GM23338 (cell line): ENCODE measurements around the gene SLCO1C1. TPM values are rescaled to one million over a fixed set of nuclear protein-coding genes. Genes with fewer than 3 reads are reported as not detected.

Experiments used
- ATAC-seq: fragments of 200-7000 bp; cut with Tn5 transposase; 3 replicates; pipeline ENCODE4 v1.9.1; 2020
- DNase-seq: peaks from one replicate; pipeline ENCODE4 v3.0.0-alpha.2; 2015; ENCODE audit warnings: low spot score
- H2AFZ ChIP-seq: fragments of 200-600 bp; sonication (generic); 2 replicates; pipeline ENCODE4 v1.8.0; 2016; ENCODE audit warnings: antibody characterized with exemption, mild to moderate bottlenecking, moderate library complexity
- H3F3A ChIP-seq: fragments of 200-600 bp; sonication (generic); replicated peaks from 2 replicates; pipeline ENCODE4 v1.8.0; 2017; ENCODE audit warnings: antibody characterized with exemption, mixed run types, low read depth
- H3K27ac ChIP-seq: fragments of 200-600 bp; sonication (generic); 2 replicates; pipeline ENCODE4 v1.6.1; 2016; ENCODE audit warnings: low read depth
- H3K27me3 ChIP-seq: fragments of 200-600 bp; sonication (generic); 2 replicates; pipeline ENCODE4 v1.8.0; 2016; ENCODE audit warnings: mild to moderate bottlenecking, mixed run types, moderate library complexity; ENCODE audit not compliant: insufficient read depth
- H3K36me3 ChIP-seq: fragments of 200-600 bp; sonication (generic); 2 replicates; pipeline ENCODE4 v1.8.0; 2016; ENCODE audit warnings: mild to moderate bottlenecking; ENCODE audit not compliant: insufficient read depth
- H3K4me1 ChIP-seq: fragments of 200-600 bp; sonication (generic); 2 replicates; pipeline ENCODE4 v1.8.0; 2016; ENCODE audit warnings: mild to moderate bottlenecking, moderate library complexity; ENCODE audit not compliant: insufficient read depth
- H3K4me2 ChIP-seq: fragments of 200-600 bp; sonication (generic); 2 replicates; pipeline ENCODE4 v1.7.1; 2017; ENCODE audit warnings: mixed run types
- H3K4me3 ChIP-seq: fragments of 200-600 bp; sonication (generic); 2 replicates; pipeline ENCODE4 v1.6.1; 2016; ENCODE audit warnings: mixed run types
- H3K79me2 ChIP-seq: fragments of 200-600 bp; sonication (generic); replicated peaks from 2 replicates; pipeline ENCODE4 v1.8.0; 2017; ENCODE audit warnings: mild to moderate bottlenecking; ENCODE audit not compliant: insufficient read depth
- H3K9me2 ChIP-seq: fragments of 200-600 bp; sonication (generic); 2 replicates; pipeline ENCODE4 v1.8.0; 2017; ENCODE audit not compliant: insufficient read depth
- H4K20me1 ChIP-seq: fragments of 200-600 bp; sonication (generic); replicated peaks from 2 replicates; pipeline ENCODE4 v1.8.0; 2017; ENCODE audit warnings: mild to moderate bottlenecking; ENCODE audit not compliant: insufficient read depth
- H3K27ac Mint-ChIP-seq: 2 replicates; pipeline ENCODE4 v1.8.0; 2020; ENCODE audit warnings: inconsistent platforms, mild to moderate bottlenecking, moderate library complexity, mixed read lengths
- H3K27me3 Mint-ChIP-seq: 3 replicates; pipeline ENCODE4 v1.8.0; 2022; ENCODE audit warnings: low read depth, mild to moderate bottlenecking, moderate library complexity, mixed read lengths, inconsistent platforms; ENCODE audit not compliant: insufficient read depth, poor library complexity
- H3K36me3 Mint-ChIP-seq: 3 replicates; pipeline ENCODE4 v1.8.0; 2021; ENCODE audit warnings: low read depth, mild to moderate bottlenecking, inconsistent platforms, moderate library complexity, mixed read lengths
- H3K4me1 Mint-ChIP-seq: 3 replicates; pipeline ENCODE4 v1.8.0; 2020; ENCODE audit warnings: mild to moderate bottlenecking, inconsistent platforms, mixed read lengths
- H3K4me3 Mint-ChIP-seq: 3 replicates; pipeline ENCODE4 v1.8.0; 2021; ENCODE audit warnings: moderate library complexity, mild to moderate bottlenecking, inconsistent platforms, mixed read lengths
- H3K9me3 Mint-ChIP-seq: 3 replicates; pipeline ENCODE4 v1.8.0; 2020; ENCODE audit warnings: moderate library complexity, mild to moderate bottlenecking, inconsistent platforms, mixed read lengths
- CREB1 ChIP-seq: fragments of 250-450 bp; sonication (Bioruptor Pico); IDR thresholded peaks from 2 replicates; pipeline ENCODE4 v1.5.0; 2020; ENCODE audit warnings: low read depth, mild to moderate bottlenecking, moderate library complexity
- ETS1 ChIP-seq: IDR thresholded peaks from 2 replicates; pipeline ENCODE4 v1.6.1; 2016; ENCODE audit warnings: antibody characterized with exemption
- EZH2 ChIP-seq: fragments of 200-600 bp; sonication (generic); IDR thresholded peaks from one replicate; pipeline ENCODE4 v1.8.0; 2017; ENCODE audit warnings: antibody characterized with exemption, mild to moderate bottlenecking, low read depth; ENCODE audit not compliant: unreplicated experiment
- EZH2phosphoT487 ChIP-seq: fragments of 200-600 bp; sonication (generic); IDR thresholded peaks from one replicate; pipeline ENCODE4 v1.8.1; 2018; ENCODE audit warnings: antibody characterized with exemption; ENCODE audit not compliant: unreplicated experiment
- JUNB ChIP-seq: IDR thresholded peaks from one replicate; pipeline ENCODE4 v1.6.1; 2016; ENCODE audit warnings: antibody characterized with exemption; ENCODE audit not compliant: unreplicated experiment
- NANOG ChIP-seq: IDR thresholded peaks from 2 replicates; pipeline ENCODE4 v1.6.1; 2016; ENCODE audit warnings: antibody characterized with exemption, borderline replicate concordance
- POLR2AphosphoS5 ChIP-seq: IDR thresholded peaks from 2 replicates; pipeline ENCODE4 v1.6.1; 2016; ENCODE audit warnings: antibody characterized with exemption, low read depth
- ZNF114 ChIP-seq: fragments of 250-450 bp; sonication (Bioruptor Pico); IDR thresholded peaks from 2 replicates; pipeline ENCODE4 v1.5.0; 2020; ENCODE audit warnings: mild to moderate bottlenecking, moderate library complexity
- polyA plus RNA-seq: library from polyadenylated mRNA; unstranded; fragments of >200 nt; fragmentation: Nextera tagmentation; extraction: Ambion mirVana; gene quantifications from 2 replicates; pipeline ENCODE4 v1.2.1, GENCODE V29; 2016
- total RNA-seq: library from RNA; depleted of rRNA; stranded (reverse); fragments of >200 nt; shearing (Covaris generic); gene quantifications from 2 replicates; pipeline ENCODE4 v1.2.3, GENCODE V29; 2014
- TF ChIP-seq, protein P1 (sequence below): fragments of 250-450 bp; sonication (Bioruptor Pico); IDR thresholded peaks from 2 replicates; pipeline ENCODE4 v1.5.0; 2020; ENCODE audit warnings: mild to moderate bottlenecking, moderate library complexity
- TF ChIP-seq, protein P2 (sequence below), 2 experiments: fragments of 200-600 bp in 1 of 2; sonication (generic) in 1 of 2; conservative IDR thresholded peaks; 2 replicates each; pipeline versions ENCODE4 v1.5.1 to v1.6.1; 2016 to 2017; ENCODE audit warnings: antibody characterized with exemption in 2 of 2, low read depth in 2 of 2, mild to moderate bottlenecking in 2 of 2, moderate library complexity in 1 of 2
- TF ChIP-seq, protein P3 (sequence below): IDR thresholded peaks from one replicate; pipeline ENCODE4 v1.6.1; 2018; ENCODE audit warnings: antibody characterized with exemption; ENCODE audit not compliant: unreplicated experiment

SLCO1C1 gene
- total and polyA plus RNA-seq, 2 experiments from 2014 or later = 0.86 to 1.6 TPM

- H3K4me1 ChIP-seq = no peaks in the 10 kb centered on the region
- H3K27me3 ChIP-seq = no peaks in the 10 kb centered on the region
- Mint-ChIP-seq H3K27ac (no peak overlapping the region), H3K4me1 (no peaks in the 10 kb centered on the region), H3K9me3 (no peaks in the 10 kb centered on the region), H3K4me3 (no peak overlapping the region), H3K36me3 (no peaks in the 10 kb centered on the region), H3K27me3 (no peaks in the 10 kb centered on the region)
- TF ChIP-seq NANOG (no peak), CREB1 (CRISPR knock-in tag) (no peak), EZH2phosphoT487 (no peak), POLR2AphosphoS5 (no peak), JUNB (no peak), EZH2 (no peak), ZNF114 (CRISPR knock-in tag) (no peak), ETS1 (no peak)
- TF ChIP-seq, protein P1, sequence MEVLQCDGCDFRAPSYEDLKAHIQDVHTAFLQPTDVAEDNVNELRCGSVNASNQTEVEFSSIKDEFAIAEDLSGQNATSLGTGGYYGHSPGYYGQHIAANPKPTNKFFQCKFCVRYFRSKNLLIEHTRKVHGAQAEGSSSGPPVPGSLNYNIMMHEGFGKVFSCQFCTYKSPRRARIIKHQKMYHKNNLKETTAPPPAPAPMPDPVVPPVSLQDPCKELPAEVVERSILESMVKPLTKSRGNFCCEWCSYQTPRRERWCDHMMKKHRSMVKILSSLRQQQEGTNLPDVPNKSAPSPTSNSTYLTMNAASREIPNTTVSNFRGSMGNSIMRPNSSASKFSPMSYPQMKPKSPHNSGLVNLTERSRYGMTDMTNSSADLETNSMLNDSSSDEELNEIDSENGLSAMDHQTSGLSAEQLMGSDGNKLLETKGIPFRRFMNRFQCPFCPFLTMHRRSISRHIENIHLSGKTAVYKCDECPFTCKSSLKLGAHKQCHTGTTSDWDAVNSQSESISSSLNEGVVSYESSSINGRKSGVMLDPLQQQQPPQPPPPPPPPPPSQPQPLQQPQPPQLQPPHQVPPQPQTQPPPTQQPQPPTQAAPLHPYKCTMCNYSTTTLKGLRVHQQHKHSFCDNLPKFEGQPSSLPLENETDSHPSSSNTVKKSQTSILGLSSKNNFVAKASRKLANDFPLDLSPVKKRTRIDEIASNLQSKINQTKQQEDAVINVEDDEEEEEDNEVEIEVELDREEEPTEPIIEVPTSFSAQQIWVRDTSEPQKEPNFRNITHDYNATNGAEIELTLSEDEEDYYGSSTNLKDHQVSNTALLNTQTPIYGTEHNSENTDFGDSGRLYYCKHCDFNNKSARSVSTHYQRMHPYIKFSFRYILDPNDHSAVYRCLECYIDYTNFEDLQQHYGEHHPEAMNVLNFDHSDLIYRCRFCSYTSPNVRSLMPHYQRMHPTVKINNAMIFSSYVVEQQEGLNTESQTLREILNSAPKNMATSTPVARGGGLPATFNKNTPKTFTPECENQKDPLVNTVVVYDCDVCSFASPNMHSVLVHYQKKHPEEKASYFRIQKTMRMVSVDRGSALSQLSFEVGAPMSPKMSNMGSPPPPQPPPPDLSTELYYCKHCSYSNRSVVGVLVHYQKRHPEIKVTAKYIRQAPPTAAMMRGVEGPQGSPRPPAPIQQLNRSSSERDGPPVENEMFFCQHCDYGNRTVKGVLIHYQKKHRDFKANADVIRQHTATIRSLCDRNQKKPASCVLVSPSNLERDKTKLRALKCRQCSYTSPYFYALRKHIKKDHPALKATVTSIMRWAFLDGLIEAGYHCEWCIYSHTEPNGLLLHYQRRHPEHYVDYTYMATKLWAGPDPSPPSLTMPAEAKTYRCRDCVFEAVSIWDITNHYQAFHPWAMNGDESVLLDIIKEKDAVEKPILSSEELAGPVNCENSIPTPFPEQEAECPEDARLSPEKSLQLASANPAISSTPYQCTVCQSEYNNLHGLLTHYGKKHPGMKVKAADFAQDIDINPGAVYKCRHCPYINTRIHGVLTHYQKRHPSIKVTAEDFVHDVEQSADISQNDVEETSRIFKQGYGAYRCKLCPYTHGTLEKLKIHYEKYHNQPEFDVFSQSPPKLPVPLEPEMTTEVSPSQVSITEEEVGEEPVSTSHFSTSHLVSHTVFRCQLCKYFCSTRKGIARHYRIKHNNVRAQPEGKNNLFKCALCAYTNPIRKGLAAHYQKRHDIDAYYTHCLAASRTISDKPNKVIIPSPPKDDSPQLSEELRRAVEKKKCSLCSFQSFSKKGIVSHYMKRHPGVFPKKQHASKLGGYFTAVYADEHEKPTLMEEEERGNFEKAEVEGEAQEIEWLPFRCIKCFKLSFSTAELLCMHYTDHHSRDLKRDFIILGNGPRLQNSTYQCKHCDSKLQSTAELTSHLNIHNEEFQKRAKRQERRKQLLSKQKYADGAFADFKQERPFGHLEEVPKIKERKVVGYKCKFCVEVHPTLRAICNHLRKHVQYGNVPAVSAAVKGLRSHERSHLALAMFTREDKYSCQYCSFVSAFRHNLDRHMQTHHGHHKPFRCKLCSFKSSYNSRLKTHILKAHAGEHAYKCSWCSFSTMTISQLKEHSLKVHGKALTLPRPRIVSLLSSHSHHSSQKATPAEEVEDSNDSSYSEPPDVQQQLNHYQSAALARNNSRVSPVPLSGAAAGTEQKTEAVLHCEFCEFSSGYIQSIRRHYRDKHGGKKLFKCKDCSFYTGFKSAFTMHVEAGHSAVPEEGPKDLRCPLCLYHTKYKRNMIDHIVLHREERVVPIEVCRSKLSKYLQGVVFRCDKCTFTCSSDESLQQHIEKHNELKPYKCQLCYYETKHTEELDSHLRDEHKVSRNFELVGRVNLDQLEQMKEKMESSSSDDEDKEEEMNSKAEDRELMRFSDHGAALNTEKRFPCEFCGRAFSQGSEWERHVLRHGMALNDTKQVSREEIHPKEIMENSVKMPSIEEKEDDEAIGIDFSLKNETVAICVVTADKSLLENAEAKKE (CRISPR knock-in tag) = no peak
- TF ChIP-seq, protein P2, sequence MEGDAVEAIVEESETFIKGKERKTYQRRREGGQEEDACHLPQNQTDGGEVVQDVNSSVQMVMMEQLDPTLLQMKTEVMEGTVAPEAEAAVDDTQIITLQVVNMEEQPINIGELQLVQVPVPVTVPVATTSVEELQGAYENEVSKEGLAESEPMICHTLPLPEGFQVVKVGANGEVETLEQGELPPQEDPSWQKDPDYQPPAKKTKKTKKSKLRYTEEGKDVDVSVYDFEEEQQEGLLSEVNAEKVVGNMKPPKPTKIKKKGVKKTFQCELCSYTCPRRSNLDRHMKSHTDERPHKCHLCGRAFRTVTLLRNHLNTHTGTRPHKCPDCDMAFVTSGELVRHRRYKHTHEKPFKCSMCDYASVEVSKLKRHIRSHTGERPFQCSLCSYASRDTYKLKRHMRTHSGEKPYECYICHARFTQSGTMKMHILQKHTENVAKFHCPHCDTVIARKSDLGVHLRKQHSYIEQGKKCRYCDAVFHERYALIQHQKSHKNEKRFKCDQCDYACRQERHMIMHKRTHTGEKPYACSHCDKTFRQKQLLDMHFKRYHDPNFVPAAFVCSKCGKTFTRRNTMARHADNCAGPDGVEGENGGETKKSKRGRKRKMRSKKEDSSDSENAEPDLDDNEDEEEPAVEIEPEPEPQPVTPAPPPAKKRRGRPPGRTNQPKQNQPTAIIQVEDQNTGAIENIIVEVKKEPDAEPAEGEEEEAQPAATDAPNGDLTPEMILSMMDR (conservative IDR thresholded peaks at IDR 0.05; ENCODE audit: low read depth in 2 of 2) = no peak
- TF ChIP-seq, protein P3, sequence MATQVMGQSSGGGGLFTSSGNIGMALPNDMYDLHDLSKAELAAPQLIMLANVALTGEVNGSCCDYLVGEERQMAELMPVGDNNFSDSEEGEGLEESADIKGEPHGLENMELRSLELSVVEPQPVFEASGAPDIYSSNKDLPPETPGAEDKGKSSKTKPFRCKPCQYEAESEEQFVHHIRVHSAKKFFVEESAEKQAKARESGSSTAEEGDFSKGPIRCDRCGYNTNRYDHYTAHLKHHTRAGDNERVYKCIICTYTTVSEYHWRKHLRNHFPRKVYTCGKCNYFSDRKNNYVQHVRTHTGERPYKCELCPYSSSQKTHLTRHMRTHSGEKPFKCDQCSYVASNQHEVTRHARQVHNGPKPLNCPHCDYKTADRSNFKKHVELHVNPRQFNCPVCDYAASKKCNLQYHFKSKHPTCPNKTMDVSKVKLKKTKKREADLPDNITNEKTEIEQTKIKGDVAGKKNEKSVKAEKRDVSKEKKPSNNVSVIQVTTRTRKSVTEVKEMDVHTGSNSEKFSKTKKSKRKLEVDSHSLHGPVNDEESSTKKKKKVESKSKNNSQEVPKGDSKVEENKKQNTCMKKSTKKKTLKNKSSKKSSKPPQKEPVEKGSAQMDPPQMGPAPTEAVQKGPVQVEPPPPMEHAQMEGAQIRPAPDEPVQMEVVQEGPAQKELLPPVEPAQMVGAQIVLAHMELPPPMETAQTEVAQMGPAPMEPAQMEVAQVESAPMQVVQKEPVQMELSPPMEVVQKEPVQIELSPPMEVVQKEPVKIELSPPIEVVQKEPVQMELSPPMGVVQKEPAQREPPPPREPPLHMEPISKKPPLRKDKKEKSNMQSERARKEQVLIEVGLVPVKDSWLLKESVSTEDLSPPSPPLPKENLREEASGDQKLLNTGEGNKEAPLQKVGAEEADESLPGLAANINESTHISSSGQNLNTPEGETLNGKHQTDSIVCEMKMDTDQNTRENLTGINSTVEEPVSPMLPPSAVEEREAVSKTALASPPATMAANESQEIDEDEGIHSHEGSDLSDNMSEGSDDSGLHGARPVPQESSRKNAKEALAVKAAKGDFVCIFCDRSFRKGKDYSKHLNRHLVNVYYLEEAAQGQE = no peak
- DNase-seq = no peak
- no peak overlapping the region for H3K4me3 ChIP-seq
- H3K4me2 ChIP-seq = no peak overlapping the region
- H3F3A ChIP-seq = no peaks in the 10 kb centered on the region
- H3K27ac ChIP-seq = no peak overlapping the region
- H2AFZ ChIP-seq = no peak overlapping the region
- no peaks in the 10 kb centered on the region for H3K36me3 ChIP-seq
- ATAC-seq = no peak
- no peaks in the 10 kb centered on the region for H4K20me1 ChIP-seq
- H3K9me2 ChIP-seq = no peaks in the 10 kb centered on the region
- no peaks in the 10 kb centered on the region for H3K79me2 ChIP-seq
Observed at GRCh38 chr12:20748198-20748597, 53.1 kb downstream of the SLCO1C1 start.
